ENCODE measurements around the gene DGCR6L.

- TF ChIP-seq MEF2A (IDR thresholded peaks at IDR 0.05; ENCODE audit: insufficient read depth, low read depth, low read length) (no peak), ASH2L (IDR thresholded peaks at IDR 0.05; ENCODE audit: borderline replicate concordance, low read depth) (no peak), POLR2AphosphoS5 (IDR thresholded peaks at IDR 0.05; ENCODE audit: low read length) (no peak), MXI1 (IDR thresholded peaks at IDR 0.05; ENCODE audit: low read depth, low read length) (peak; percentile 64), EED (IDR thresholded peaks at IDR 0.05; ENCODE audit: low read depth) (no peak; the same call in 1 of the 2 replicates), REST (IDR thresholded peaks at IDR 0.05; ENCODE audit: low read depth, low read length) (no peak), MYC (IDR thresholded peaks at IDR 0.05; ENCODE audit: insufficient read depth, insufficient read length, insufficient replicate concordance, low read length, severe bottlenecking) (no peak), RAD21 (IDR thresholded peaks at IDR 0.05; ENCODE audit: insufficient read depth, low read depth, low read length) (no peak)
Observed at GRCh38 chr22:20319745-20320658, at the start of gene DGCR6L.

Data from GM12878 (cell line).